Daoy (cell line): ENCODE results near the gene ITGB3. TPM values are rescaled to one million over a fixed set of nuclear protein-coding genes. Genes with fewer than 3 reads are reported as not detected.
"Not testable (repeated sequence)": the region's sequence is repeated elsewhere in the genome, so short reads cannot be mapped to it uniquely, and the experiment has no call there.

Source experiments
- DNase-seq: peaks from one replicate; pipeline ENCODE4 v3.0.0-alpha.2; 2015; ENCODE audit warnings: low read depth
- total RNA-seq: library from RNA; depleted of rRNA; stranded (reverse); fragments of >200 nt; shearing (Covaris generic); gene quantifications from 2 replicates; pipeline ENCODE4 v1.2.3, GENCODE V29; 2014

ITGB3 gene
- total RNA-seq, 1 experiment from 2014 or later = 15.1 TPM

- no peak for DNase-seq
Measured at GRCh38 chr17:47223007-47223406, 30.6 kb upstream of the ITGB3 start.

GRCh38 chr17:47223460-47223859, 30.2 kb upstream of the ITGB3 start:
- DNase-seq = no peak

GRCh38 chr17:47224077-47224476, 29.6 kb upstream of the ITGB3 start:
- not testable (repeated sequence) for DNase-seq

- no peak for DNase-seq
Measured at GRCh38 chr17:47224966-47225365, 28.7 kb upstream of the ITGB3 start.

- DNase-seq = peak; percentile 91
Measured at GRCh38 chr17:47225436-47225858, 28.2 kb upstream of the ITGB3 start.

- DNase-seq = no peak
Measured at GRCh38 chr17:47225911-47226688, 27.5 kb upstream of the ITGB3 start.

GRCh38 chr17:47227862-47228261, 25.8 kb upstream of the ITGB3 start:
- DNase-seq = no peak

- peak; percentile 95 for DNase-seq
Measured at GRCh38 chr17:47229535-47230443, 23.8 kb upstream of the ITGB3 start.

- DNase-seq = no peak
Measured at GRCh38 chr17:47230864-47231263, 22.8 kb upstream of the ITGB3 start.

- DNase-seq = no peak
Measured at GRCh38 chr17:47231334-47231733, 22.3 kb upstream of the ITGB3 start.

- no peak for DNase-seq
Measured at GRCh38 chr17:47231866-47232265, 21.8 kb upstream of the ITGB3 start.

- no peak for DNase-seq
Measured at GRCh38 chr17:47232465-47232864, 21.2 kb upstream of the ITGB3 start.

- no peak for DNase-seq
Measured at GRCh38 chr17:47235506-47235905, 18.1 kb upstream of the ITGB3 start.

- no peak for DNase-seq
Measured at GRCh38 chr17:47235923-47236322, 17.7 kb upstream of the ITGB3 start.

- no peak for DNase-seq
Measured at GRCh38 chr17:47237841-47238240, 15.8 kb upstream of the ITGB3 start.

- no peak for DNase-seq
Measured at GRCh38 chr17:47238321-47239010, 15.2 kb upstream of the ITGB3 start.

GRCh38 chr17:47239619-47239966, 14.0 kb upstream of the ITGB3 start:
- DNase-seq = no peak

- peak; percentile 99 for DNase-seq
Measured at GRCh38 chr17:47239967-47240651, 13.5 kb upstream of the ITGB3 start.

GRCh38 chr17:47240806-47241205, 12.8 kb upstream of the ITGB3 start:
- DNase-seq = no peak

- DNase-seq = no peak
Measured at GRCh38 chr17:47242648-47243047, 11.0 kb upstream of the ITGB3 start.

- DNase-seq = no peak
Measured at GRCh38 chr17:47243737-47244598, 9.7 kb upstream of the ITGB3 start.
